Peyer's patch (tissue), 4 donors: ENCODE results near the gene SYNE2. TPM values are rescaled to one million over a fixed set of nuclear protein-coding genes. Genes with fewer than 3 reads are reported as not detected.
A peak's percentile ranks its signal among the peaks of the same experiment; 100 is the strongest.

Source experiments
- DNase-seq, 3 donors: peaks; one replicate each; pipeline ENCODE4 v3.0.0-alpha.2; 2017 to 2019
- H3K27ac ChIP-seq, 4 donors: fragments of 200-600 bp; sonication (generic); one replicate each; pipeline ENCODE4 v1.5.1; 2016 to 2019
- H3K27me3 ChIP-seq, 2 donors: fragments of 200-600 bp; sonication (generic); one replicate each; pipeline ENCODE4 v1.5.1; 2019
- H3K36me3 ChIP-seq, 3 donors: fragments of 200-600 bp; sonication (generic); one replicate each; pipeline ENCODE4 v1.5.1; 2016 to 2019
- H3K4me1 ChIP-seq, 4 donors: fragments of 200-600 bp; sonication (generic); one replicate each; pipeline ENCODE4 v1.5.1; 2016 to 2019
- H3K4me3 ChIP-seq, 4 donors: fragments of 200-600 bp; sonication (generic); 1 replicate in 3 of 4; 2 replicates in 1 of 4; pipeline ENCODE4 v1.5.1; 2016 to 2019; ENCODE audit warnings: mild to moderate bottlenecking in 1 of 4
- H3K9me3 ChIP-seq, 4 donors: fragments of 200-600 bp; sonication (generic); one replicate each; pipeline ENCODE4 v1.5.1; 2016 to 2019; ENCODE audit warnings: mild to moderate bottlenecking in 1 of 4
- CTCF ChIP-seq, 6 experiments: fragments of 450-650 bp in 4 of 6; fragments of 200-600 bp in 2 of 6; sonication (generic) in 1 of 6; IDR thresholded peaks; one replicate each; pipeline ENCODE4 v1.5.1; 2017 to 2019; ENCODE audit warnings: antibody characterized with exemption in 6 of 6, mild to moderate bottlenecking in 3 of 6, moderate library complexity in 1 of 6
- POLR2A ChIP-seq, 2 donors: fragments of 450-650 bp; IDR thresholded peaks; one replicate each; pipeline ENCODE4 v1.5.1; 2017; ENCODE audit warnings: antibody characterized with exemption in 2 of 2, mild to moderate bottlenecking in 2 of 2, moderate library complexity in 2 of 2
- total RNA-seq, 4 donors: library from RNA; depleted of rRNA; stranded (reverse); fragments of >200 nt; gene quantifications; one replicate each; pipeline ENCODE4 v1.1.0, GENCODE V29; 2016

The SYNE2 gene
- total RNA-seq, 4 donors from 2014 or later: 106 to 243 (median 153) TPM

GRCh38 chr14:63951021-63951420 is 98.2 kb downstream of the SYNE2 start:
- H3K4me3 ChIP-seq: no peak overlapping the region
- TF ChIP-seq CTCF (IDR thresholded peaks at IDR 0.05): no peak
- no peak for TF ChIP-seq POLR2A (IDR thresholded peaks at IDR 0.05)
- no peak for DNase-seq
- no peaks in the 10 kb centered on the region for H3K9me3 ChIP-seq
- H3K36me3 ChIP-seq: peaks cover 0 to 13% (median 0%) of the 10 kb centered on the region in 3 donors
- H3K4me1 ChIP-seq: peaks cover 0 to 9% (median 0%) of the 10 kb centered on the region in 4 donors
- no peak overlapping the region for H3K27ac ChIP-seq
- H3K27me3 ChIP-seq: no peaks in the 10 kb centered on the region

- no peaks in the 10 kb centered on the region for H3K9me3 ChIP-seq
- DNase-seq: no peak
- H3K4me1 ChIP-seq: peaks cover 0 to 9% (median 0%) of the 10 kb centered on the region in 4 donors
- no peak overlapping the region for H3K4me3 ChIP-seq
- TF ChIP-seq CTCF (IDR thresholded peaks at IDR 0.05): no peak
- TF ChIP-seq POLR2A (IDR thresholded peaks at IDR 0.05): no peak
- no peaks in the 10 kb centered on the region for H3K27me3 ChIP-seq
- peaks cover 0 to 13% (median 0%) of the 10 kb centered on the region in 3 donors for H3K36me3 ChIP-seq
- H3K27ac ChIP-seq: no peak overlapping the region
Observed at GRCh38 chr14:63951429-63951828, 98.6 kb downstream of the SYNE2 start.

GRCh38 chr14:63952053-63952932 is 99.5 kb downstream of the SYNE2 start:
- no peak overlapping the region for H3K4me3 ChIP-seq
- no peaks in the 10 kb centered on the region for H3K9me3 ChIP-seq
- DNase-seq: no peak
- TF ChIP-seq CTCF (IDR thresholded peaks at IDR 0.05) (peak in 3 of 6 experiments; percentile 1 to 12 (median 6)), POLR2A (IDR thresholded peaks at IDR 0.05) (no peak)
- H3K4me1 ChIP-seq: peaks cover 0 to 9% (median 0%) of the 10 kb centered on the region in 4 donors
- H3K27me3 ChIP-seq: no peaks in the 10 kb centered on the region
- peaks cover 0 to 13% (median 0%) of the 10 kb centered on the region in 3 donors for H3K36me3 ChIP-seq
- H3K27ac ChIP-seq: no peak overlapping the region

- DNase-seq: no peak
- TF ChIP-seq POLR2A (IDR thresholded peaks at IDR 0.05) (no peak), CTCF (IDR thresholded peaks at IDR 0.05) (no peak)
- no peaks in the 10 kb centered on the region for H3K27me3 ChIP-seq
- no peak overlapping the region for H3K27ac ChIP-seq
- H3K4me1 ChIP-seq: peaks cover 0 to 9% (median 0%) of the 10 kb centered on the region in 4 donors
- H3K9me3 ChIP-seq: no peaks in the 10 kb centered on the region
- H3K4me3 ChIP-seq: no peak overlapping the region
- H3K36me3 ChIP-seq: peaks cover 0 to 13% (median 0%) of the 10 kb centered on the region in 3 donors
Observed at GRCh38 chr14:63952933-63953437, 100.2 kb downstream of the SYNE2 start.

GRCh38 chr14:63956326-63956725 is 103.5 kb downstream of the SYNE2 start:
- DNase-seq: no peak
- Histone ChIP-seq H3K36me3 (peaks cover 0 to 5% (median 0%) of the 10 kb centered on the region in 3 donors), H3K27ac (no peak overlapping the region), H3K4me3 (no peak overlapping the region), H3K27me3 (no peaks in the 10 kb centered on the region), H3K9me3 (no peaks in the 10 kb centered on the region), H3K4me1 (peaks cover 0 to 9% (median 0%) of the 10 kb centered on the region in 4 donors)
- no peak for TF ChIP-seq CTCF (IDR thresholded peaks at IDR 0.05)
- TF ChIP-seq POLR2A (IDR thresholded peaks at IDR 0.05): no peak
